Vagina (tissue), 2 donors: Measurements from ENCODE around the gene RPA4. TPM values are rescaled to one million over a fixed set of nuclear protein-coding genes. Genes with fewer than 3 reads are reported as not detected.
A peak's percentile ranks its signal among the peaks of the same experiment; 100 is the strongest.

Experiments used
- DNase-seq, 2 donors: peaks; one replicate each; pipeline ENCODE4 v3.0.0-alpha.2; 2017; ENCODE audit errors: extremely low spot score in 2 of 2
- H3K27ac ChIP-seq: fragments of 200-600 bp; sonication (generic); one replicate; pipeline ENCODE4 v1.5.1; 2019
- H3K27me3 ChIP-seq: fragments of 200-600 bp; sonication (generic); one replicate; pipeline ENCODE4 v1.5.1; 2019
- H3K36me3 ChIP-seq, 2 donors: fragments of 200-600 bp; sonication (generic); one replicate each; pipeline ENCODE4 v1.5.1; 2017 to 2019
- H3K4me1 ChIP-seq: fragments of 200-600 bp; sonication (generic); one replicate; pipeline ENCODE4 v1.5.1; 2019
- H3K4me3 ChIP-seq, 2 donors: fragments of 200-600 bp; sonication (generic); 1 replicate in 1 of 2; 2 replicates in 1 of 2; pipeline ENCODE4 v1.5.1; 2016 to 2019
- H3K9me3 ChIP-seq: fragments of 200-600 bp; sonication (generic); one replicate; pipeline ENCODE4 v1.5.1; 2019
- CTCF ChIP-seq, 3 experiments: fragments of 450-650 bp in 2 of 3; fragments of 200-600 bp in 1 of 3; sonication (generic) in 1 of 3; IDR thresholded peaks; one replicate each; pipeline ENCODE4 v1.5.1; 2017 to 2019; ENCODE audit warnings: antibody characterized with exemption in 3 of 3, mild to moderate bottlenecking in 2 of 3, moderate library complexity in 2 of 3
- POLR2A ChIP-seq, 2 donors: fragments of 450-650 bp; IDR thresholded peaks; one replicate each; pipeline ENCODE4 v1.6.1; 2017; ENCODE audit warnings: antibody characterized with exemption in 2 of 2, mild to moderate bottlenecking in 2 of 2, moderate library complexity in 2 of 2
- POLR2AphosphoS5 ChIP-seq, 2 donors: sonication (generic); formaldehyde crosslinking; IDR thresholded peaks; one replicate each; pipeline ENCODE4 v1.9.0; 2017; ENCODE audit warnings: antibody characterized with exemption in 2 of 2, mild to moderate bottlenecking in 2 of 2, low read depth in 1 of 2; ENCODE audit not compliant: insufficient read depth in 1 of 2
- intact Hi-C: fragments of 100-400 bp; cut with DNase I; formaldehyde crosslinking; loops from one replicate; pipeline ENCODE4 v1.15.1; 2023
- total RNA-seq: library from RNA; depleted of rRNA; stranded (reverse); fragments of >200 nt; gene quantifications from one replicate; pipeline ENCODE4 v1.2.3, GENCODE V29; 2016

The RPA4 gene
- total RNA-seq, 1 donor from 2014 or later = 7.4 TPM

DNA sequence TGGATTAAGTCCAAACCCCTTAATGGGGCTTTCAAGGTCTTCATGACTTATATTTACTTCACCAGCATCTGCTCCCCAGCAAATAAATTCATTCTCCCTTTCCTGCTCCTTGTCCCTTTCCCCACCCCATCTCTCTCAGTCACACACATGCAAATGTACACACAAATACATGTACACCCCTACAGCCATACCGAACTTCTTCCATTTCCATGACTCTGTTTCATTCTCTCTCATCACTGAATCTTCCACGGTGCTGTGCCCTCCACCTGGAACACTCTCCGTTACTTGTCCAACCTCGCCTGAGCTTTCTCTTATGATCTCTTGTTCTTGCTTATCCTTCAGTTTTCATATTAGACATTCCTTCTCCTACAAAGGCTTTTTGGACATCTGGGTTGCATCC, 22.0 kb upstream of the RPA4 start:
- TF ChIP-seq POLR2AphosphoS5 (IDR thresholded peaks at IDR 0.05; ENCODE audit: insufficient read depth in 1 of 2, low read depth in 1 of 2) = no peak
- TF ChIP-seq POLR2A (IDR thresholded peaks at IDR 0.05) = no peak
- TF ChIP-seq CTCF (IDR thresholded peaks at IDR 0.05) = no peak
- Histone ChIP-seq H3K4me1 (no peaks in the 10 kb centered on the region), H3K27me3 (no peaks in the 10 kb centered on the region), H3K36me3 (no peaks in the 10 kb centered on the region), H3K4me3 (no peak overlapping the region), H3K9me3 (no peaks in the 10 kb centered on the region), H3K27ac (no peak overlapping the region)
- intact Hi-C loops = no loop called here
- no peak for DNase-seq

DNA sequence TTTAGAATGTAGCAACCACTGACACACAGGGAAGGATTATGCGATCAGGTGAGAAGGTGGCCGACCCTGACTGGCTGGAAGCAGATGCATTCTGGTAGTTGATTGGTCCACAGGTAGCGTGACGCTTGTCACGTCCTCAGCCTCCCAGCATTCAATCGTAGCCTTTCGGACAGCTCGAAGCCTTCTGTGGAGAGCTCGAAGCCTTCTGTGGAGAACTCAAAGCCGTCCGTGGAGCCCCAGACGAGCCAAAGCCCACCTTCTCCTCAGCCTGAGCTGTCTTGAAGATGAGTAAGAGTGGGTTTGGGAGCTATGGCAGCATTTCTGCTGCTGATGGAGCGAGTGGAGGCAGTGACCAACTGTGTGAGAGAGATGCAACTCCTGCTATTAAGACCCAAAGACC, 319 bp downstream of the RPA4 start:
- no peak for DNase-seq
- no peaks in the 10 kb centered on the region for H3K4me1 ChIP-seq
- H3K27me3 ChIP-seq = no peaks in the 10 kb centered on the region
- H3K27ac ChIP-seq = no peak overlapping the region
- intact Hi-C loops = no loop called here
- TF ChIP-seq CTCF (IDR thresholded peaks at IDR 0.05) = no peak
- TF ChIP-seq POLR2AphosphoS5 (IDR thresholded peaks at IDR 0.05; ENCODE audit: insufficient read depth in 1 of 2, low read depth in 1 of 2) = no peak
- no peak for TF ChIP-seq POLR2A (IDR thresholded peaks at IDR 0.05)
- no peaks in the 10 kb centered on the region for H3K9me3 ChIP-seq
- H3K4me3 ChIP-seq = no peak overlapping the region
- H3K36me3 ChIP-seq = no peaks in the 10 kb centered on the region

GRCh38 chrX:96889726-96890125, 6.0 kb downstream of the RPA4 start:
- H3K9me3 ChIP-seq = no peaks in the 10 kb centered on the region
- TF ChIP-seq CTCF (IDR thresholded peaks at IDR 0.05) (no peak), POLR2A (IDR thresholded peaks at IDR 0.05) (no peak), POLR2AphosphoS5 (IDR thresholded peaks at IDR 0.05; ENCODE audit: insufficient read depth in 1 of 2, low read depth in 1 of 2) (no peak)

DNA sequence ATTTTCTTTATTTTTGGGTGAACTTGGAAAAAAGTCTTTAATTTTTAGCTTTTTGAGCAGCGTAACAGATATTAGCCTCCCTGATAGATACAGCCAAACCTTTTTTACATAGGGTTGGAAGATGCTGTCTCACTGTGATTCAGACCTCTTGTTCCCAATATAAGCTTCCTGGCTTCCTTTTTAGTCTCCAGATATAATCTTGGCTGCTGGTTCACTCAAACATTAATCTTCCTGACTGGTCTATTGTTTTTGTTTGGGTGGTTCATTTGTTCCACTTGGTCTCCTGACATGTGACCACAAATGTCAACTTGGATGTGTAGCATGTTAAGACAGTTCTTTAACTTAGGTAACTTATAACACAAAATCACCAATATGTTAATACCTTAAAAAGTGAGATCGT, 23.0 kb downstream of the RPA4 start:
- intact Hi-C loops = no loop called here
- Histone ChIP-seq H3K27me3 (no peaks in the 10 kb centered on the region), H3K36me3 (no peaks in the 10 kb centered on the region), H3K9me3 (no peaks in the 10 kb centered on the region), H3K4me3 (no peak overlapping the region), H3K4me1 (no peaks in the 10 kb centered on the region), H3K27ac (no peak overlapping the region)
- TF ChIP-seq POLR2AphosphoS5 (IDR thresholded peaks at IDR 0.05; ENCODE audit: insufficient read depth in 1 of 2, low read depth in 1 of 2) = peak in 1 of 2 donors; percentile 71
- TF ChIP-seq POLR2A (IDR thresholded peaks at IDR 0.05) = no peak
- no peak for TF ChIP-seq CTCF (IDR thresholded peaks at IDR 0.05)
- no peak for DNase-seq

More at GRCh38 chrX:96889726-96890125, 6.0 kb downstream of the RPA4 start:
- intact Hi-C loops = no loop called here
- Histone ChIP-seq H3K27me3 (no peaks in the 10 kb centered on the region), H3K36me3 (no peaks in the 10 kb centered on the region), H3K4me3 (no peak overlapping the region), H3K27ac (no peak overlapping the region), H3K4me1 (no peaks in the 10 kb centered on the region)
- no peak for DNase-seq

GRCh38 chrX:96907516-96908272, 24.0 kb downstream of the RPA4 start:
- DNase-seq = no peak

More at GRCh38 chrX:96907516-96908272, 24.0 kb downstream of the RPA4 start:
- Histone ChIP-seq H3K4me1 (no peaks in the 10 kb centered on the region), H3K27me3 (no peaks in the 10 kb centered on the region), H3K4me3 (no peak overlapping the region), H3K36me3 (no peaks in the 10 kb centered on the region), H3K27ac (no peak overlapping the region), H3K9me3 (no peaks in the 10 kb centered on the region)
- TF ChIP-seq CTCF (IDR thresholded peaks at IDR 0.05) (no peak), POLR2AphosphoS5 (IDR thresholded peaks at IDR 0.05; ENCODE audit: insufficient read depth in 1 of 2, low read depth in 1 of 2) (no peak), POLR2A (IDR thresholded peaks at IDR 0.05) (no peak)
- intact Hi-C loops = no loop called here
